T-helper 22 cell (primary cell): ENCODE data around the gene RTBDN.

Experiments used
- DNase-seq: peaks from one replicate; pipeline ENCODE4 v3.0.0-alpha.2; 2020; ENCODE audit warnings: low read depth

Gene RTBDN

DNA sequence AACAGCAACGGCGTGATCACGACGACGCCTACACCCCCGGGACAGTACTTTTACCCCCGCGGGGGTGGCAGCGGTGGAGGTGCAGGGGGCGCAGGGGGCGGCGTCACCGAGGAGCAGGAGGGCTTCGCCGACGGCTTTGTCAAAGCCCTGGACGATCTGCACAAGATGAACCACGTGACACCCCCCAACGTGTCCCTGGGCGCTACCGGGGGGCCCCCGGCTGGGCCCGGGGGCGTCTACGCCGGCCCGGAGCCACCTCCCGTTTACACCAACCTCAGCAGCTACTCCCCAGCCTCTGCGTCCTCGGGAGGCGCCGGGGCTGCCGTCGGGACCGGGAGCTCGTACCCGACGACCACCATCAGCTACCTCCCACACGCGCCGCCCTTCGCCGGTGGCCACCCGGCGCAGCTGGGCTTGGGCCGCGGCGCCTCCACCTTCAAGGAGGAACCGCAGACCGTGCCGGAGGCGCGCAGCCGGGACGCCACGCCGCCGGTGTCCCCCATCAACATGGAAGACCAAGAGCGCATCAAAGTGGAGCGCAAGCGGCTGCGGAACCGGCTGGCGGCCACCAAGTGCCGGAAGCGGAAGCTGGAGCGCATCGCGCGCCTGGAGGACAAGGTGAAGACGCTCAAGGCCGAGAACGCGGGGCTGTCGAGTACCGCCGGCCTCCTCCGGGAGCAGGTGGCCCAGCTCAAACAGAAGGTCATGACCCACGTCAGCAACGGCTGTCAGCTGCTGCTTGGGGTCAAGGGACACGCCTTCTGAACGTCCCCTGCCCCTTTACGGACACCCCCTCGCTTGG, 42.1 kb downstream of the RTBDN start:
- peak; percentile 49 for DNase-seq

GRCh38 chr19:12791345-12792050, 42.9 kb downstream of the RTBDN start, which contains the start of gene JUNB:
JUNB (plus strand) TSS chr19:12791486; CDS start chr19:12791772, 286 bp downstream.
- peak; percentile 97 for DNase-seq

- DNase-seq = no peak
Observed at GRCh38 chr19:12790628-12791344, 43.6 kb downstream of the RTBDN start.

GRCh38 chr19:12789904-12790619, 44.3 kb downstream of the RTBDN start:
- DNase-seq = peak; percentile 92

- DNase-seq = no peak
Observed at GRCh38 chr19:12789098-12789903, 45.1 kb downstream of the RTBDN start.

GRCh38 chr19:12788682-12789097, 45.7 kb downstream of the RTBDN start:
- peak; percentile 61 for DNase-seq

GRCh38 chr19:12788042-12788681, 46.2 kb downstream of the RTBDN start:
- DNase-seq = no peak

DNA sequence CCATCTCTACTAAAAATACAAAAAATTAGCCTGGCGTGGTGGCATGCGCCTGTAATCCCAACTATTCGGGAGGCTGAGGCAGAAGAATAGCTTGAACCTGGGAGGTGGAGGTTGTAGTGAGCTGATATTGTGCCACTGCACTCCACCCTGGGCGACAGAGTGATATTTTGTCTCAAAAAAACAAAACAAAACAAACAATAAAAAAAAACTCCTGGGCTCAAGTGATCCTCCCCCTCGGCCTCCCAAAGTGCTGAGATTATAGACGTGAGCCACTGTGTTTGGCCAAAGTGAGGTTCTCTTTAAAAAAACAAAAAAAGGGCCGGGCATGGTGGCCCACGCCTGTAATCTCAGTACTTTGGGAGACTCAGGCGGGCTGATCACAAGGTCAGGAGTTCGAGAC, 46.9 kb downstream of the RTBDN start:
- DNase-seq = no peak

- DNase-seq = no peak
Observed at GRCh38 chr19:12786952-12787351, 47.4 kb downstream of the RTBDN start.

GRCh38 chr19:12786141-12786870, 48.1 kb downstream of the RTBDN start:
- no peak for DNase-seq

GRCh38 chr19:12785431-12786031, 48.8 kb downstream of the RTBDN start:
- DNase-seq = no peak

DNA sequence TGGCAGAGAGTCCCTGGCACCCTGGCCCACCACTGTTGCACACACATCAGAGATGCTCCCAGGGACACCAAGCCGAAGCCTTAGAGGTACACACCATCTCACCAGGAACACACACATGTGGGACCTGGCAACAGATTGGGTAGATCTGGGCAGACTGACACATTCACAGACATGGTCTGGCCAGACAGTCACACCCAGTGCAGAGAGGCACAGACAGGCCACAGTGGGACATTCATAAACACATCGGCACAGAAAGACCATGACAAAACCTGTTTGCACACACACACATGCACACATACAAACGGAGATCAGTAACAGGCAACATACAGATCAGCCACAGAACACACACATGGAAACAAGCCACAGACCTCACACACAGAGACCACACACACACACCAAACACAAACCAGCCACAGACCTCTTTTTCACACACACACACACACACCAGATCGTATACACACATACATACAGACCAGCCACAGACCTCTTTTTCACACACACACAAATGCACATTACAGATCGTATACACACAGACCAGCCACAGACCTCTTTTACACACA, 49.4 kb downstream of the RTBDN start:
- DNase-seq = peak; percentile 37

GRCh38 chr19:12784394-12784870, 49.9 kb downstream of the RTBDN start:
- DNase-seq = no peak

DNA sequence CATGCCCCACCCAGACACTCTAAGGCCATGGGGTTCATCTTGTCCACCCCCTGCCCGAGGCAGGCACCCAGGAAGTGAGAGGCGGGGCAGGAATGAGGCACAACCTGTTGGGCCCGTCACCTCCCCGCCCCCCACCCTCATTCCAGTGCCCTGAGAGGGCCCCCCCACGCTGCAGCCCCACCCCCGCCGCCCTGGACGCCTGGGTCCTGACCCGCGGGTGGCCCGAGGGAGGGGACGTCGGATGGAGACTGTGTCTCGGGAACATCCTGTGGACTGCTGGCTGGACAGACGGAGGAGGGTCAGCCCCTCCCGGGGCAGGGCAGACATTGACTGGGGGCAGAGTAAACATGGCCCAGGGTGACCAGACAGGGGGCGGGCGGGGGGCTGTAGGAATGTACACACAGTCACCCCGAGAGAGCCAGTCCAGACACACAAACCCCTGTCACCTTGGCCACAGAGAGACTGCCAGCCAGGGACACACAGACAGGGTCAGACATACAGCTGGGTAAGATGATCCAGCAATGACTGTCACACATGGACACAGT, 50.5 kb downstream of the RTBDN start:
- no peak for DNase-seq

DNA sequence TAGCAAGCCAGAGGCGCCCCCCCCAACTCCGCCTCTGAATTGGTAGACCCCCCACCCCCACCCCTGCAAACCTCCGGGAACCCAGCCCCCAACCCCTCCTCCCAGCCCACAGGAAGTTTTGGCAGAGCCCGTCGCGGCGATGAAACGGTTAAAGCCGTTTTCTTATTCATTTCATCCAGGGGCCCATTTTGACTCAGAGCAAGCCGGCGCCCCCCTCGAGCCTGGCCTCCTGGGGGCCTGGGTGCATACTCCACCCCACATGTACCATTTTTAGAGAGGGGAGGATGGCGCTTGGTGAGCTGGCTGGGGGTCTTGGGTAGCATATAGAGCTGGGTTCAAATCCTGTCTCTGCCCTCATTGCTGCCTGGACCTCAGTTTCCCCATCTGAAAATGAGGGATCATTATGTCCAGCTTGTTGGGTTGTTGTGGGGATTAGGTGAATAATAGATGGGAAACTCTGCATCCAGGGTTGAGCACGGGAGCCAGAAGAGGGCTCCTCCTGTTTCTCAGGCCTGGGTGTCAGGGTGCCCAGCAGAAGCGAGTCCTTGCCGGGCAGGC, 51.0 kb downstream of the RTBDN start:
- DNase-seq = no peak

GRCh38 chr19:12782424-12783290, 51.7 kb downstream of the RTBDN start:
- DNase-seq = peak; percentile 95

DNA sequence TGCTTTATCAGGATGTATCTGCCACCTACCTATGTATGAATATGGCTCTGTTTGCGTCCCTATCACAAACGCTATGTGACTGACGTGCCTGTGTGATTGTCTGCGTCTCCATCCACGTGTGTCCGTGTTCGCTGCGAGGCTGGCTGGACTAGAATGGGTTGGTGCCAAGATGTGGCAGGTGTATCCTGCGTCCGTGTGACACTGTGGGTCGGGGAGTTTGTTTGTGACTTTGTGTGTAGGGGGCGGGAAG, 52.3 kb downstream of the RTBDN start:
- no peak for DNase-seq
